T-helper 17 cell (primary cell): ENCODE results near the gene SH3PXD2A. TPM values are rescaled to one million over a fixed set of nuclear protein-coding genes. Genes with fewer than 3 reads are reported as not detected.

Source experiments
- ATAC-seq: fragments of 150-1000 bp; cut with Tn5 transposase; 2 replicates; pipeline ENCODE4 v1.10.0; 2021; ENCODE audit warnings: mild to moderate bottlenecking, moderate library complexity
- DNase-seq, 3 donors: peaks; one replicate each; pipeline versions ENCODE4 v3.0.0 to v3.0.0-alpha.2; 2020 to 2021
- H3K9me3 ChIP-seq: one replicate; pipeline ENCODE4 v1.7.0; 2013; ENCODE audit warnings: low read length, mild to moderate bottlenecking; ENCODE audit not compliant: control insufficient read depth, poor library complexity, severe bottlenecking
- H3K27ac Mint-ChIP-seq: one replicate; pipeline ENCODE4 v1.8.0; 2022; ENCODE audit warnings: mild to moderate bottlenecking, moderate library complexity, mixed read lengths
- H3K27me3 Mint-ChIP-seq: one replicate; pipeline ENCODE4 v1.8.0; 2022; ENCODE audit warnings: mixed read lengths
- H3K36me3 Mint-ChIP-seq: one replicate; pipeline ENCODE4 v1.8.0; 2022; ENCODE audit warnings: low read depth, mixed read lengths
- H3K4me1 Mint-ChIP-seq: one replicate; pipeline ENCODE4 v1.8.0; 2022; ENCODE audit warnings: mild to moderate bottlenecking, mixed read lengths
- H3K4me3 Mint-ChIP-seq: one replicate; pipeline ENCODE4 v1.8.0; 2022; ENCODE audit warnings: mild to moderate bottlenecking, moderate library complexity, mixed read lengths
- total RNA-seq, 4 donors: library from RNA in 2 of 4; stranded (reverse) in 2 of 4; gene quantifications; one replicate each; pipeline ENCODE4 v1.2.3 and lab custom pipeline; 2022 to 2026

Gene SH3PXD2A
- total RNA-seq, 2 donors from 2014 or later = 7.2 to 10.9 TPM

DNA sequence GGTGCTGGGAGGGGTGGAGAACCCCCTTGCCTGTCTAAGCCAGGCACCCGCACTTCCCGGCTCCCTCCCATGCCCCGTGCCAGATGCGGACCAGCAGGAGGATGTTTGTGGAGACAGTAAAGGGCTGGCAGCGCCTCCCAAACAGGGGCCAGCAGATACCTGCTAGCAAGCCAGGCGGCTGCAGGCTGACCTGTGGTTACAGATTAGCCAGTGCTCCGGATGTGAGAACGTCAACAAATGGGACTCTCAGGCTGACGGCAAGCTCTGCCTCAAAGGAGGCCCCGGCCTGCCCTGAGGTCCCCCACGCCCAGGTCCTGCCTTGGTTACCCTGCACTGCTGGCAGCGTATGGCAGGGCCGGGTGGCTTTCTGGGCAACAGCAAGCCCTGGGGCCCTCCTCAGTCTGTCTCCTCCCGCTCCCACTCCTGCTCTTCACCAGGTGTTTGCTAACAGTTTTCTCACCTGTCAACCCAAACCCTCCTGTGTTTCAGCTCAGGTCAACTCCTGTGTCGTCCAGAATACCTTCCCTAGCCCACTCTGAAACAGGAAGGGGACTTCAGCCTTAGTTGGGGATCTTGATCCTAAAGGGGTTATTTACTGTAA, 276.5 kb downstream of the SH3PXD2A start:
- H3K4me1 Mint-ChIP-seq = peaks cover 10% of the 10 kb centered on the region
- DNase-seq = no peak
- H3K27ac Mint-ChIP-seq = no peak overlapping the region
- no peaks in the 10 kb centered on the region for H3K9me3 ChIP-seq
- peaks cover 3% of the 10 kb centered on the region for H3K36me3 Mint-ChIP-seq
- H3K27me3 Mint-ChIP-seq = peaks cover 6% of the 10 kb centered on the region
- no peak overlapping the region for H3K4me3 Mint-ChIP-seq
- no peak for ATAC-seq

DNA sequence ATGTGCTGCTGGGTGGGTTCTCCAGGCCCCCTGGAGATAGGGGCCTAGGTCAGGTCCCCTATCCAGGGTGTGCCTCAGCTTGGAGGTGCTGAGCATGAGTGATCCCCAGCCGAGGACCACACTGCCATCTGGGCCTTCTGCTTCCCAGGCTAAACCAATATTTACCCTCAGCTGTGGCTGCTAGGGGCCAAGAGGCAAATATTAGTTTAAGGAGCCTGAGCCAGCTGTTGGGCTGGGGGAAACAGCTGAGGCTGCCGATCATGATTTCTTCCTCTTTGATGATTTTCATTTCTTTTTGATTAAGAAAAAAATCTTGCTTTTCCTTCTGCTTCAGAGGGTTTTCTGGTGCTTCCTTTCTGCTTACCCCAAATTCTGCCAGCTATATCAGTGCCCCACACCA, 278.5 kb downstream of the SH3PXD2A start:
- ATAC-seq = no peak
- H3K9me3 ChIP-seq = no peaks in the 10 kb centered on the region
- DNase-seq = no peak
- Mint-ChIP-seq H3K27me3 (peaks cover 6% of the 10 kb centered on the region), H3K4me3 (no peak overlapping the region), H3K36me3 (peaks cover 3% of the 10 kb centered on the region), H3K4me1 (peaks cover 4% of the 10 kb centered on the region), H3K27ac (no peak overlapping the region)

DNA sequence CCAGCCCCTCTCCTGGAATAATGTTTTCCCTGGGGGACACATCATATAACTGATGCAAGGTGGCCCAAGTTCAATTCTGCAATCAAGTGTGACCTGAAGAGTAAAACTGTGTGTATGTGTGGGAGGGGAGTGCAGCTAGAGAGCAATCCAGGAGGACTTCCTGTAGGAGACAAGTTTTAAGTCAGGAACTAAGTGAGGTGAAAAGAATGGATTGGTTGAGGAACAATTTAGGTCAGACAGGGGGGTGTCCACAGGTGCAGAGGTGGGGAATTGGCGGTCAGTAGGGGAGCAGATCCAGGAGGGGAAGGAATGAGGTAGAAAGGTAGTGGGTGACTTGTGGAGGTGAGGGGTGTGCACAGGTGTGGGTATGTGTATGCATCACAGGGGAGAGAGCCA, 279.3 kb downstream of the SH3PXD2A start:
- ATAC-seq = no peak
- H3K4me3 Mint-ChIP-seq = no peak overlapping the region
- peaks cover 4% of the 10 kb centered on the region for H3K4me1 Mint-ChIP-seq
- H3K36me3 Mint-ChIP-seq = peaks cover 3% of the 10 kb centered on the region
- peaks cover 6% of the 10 kb centered on the region for H3K27me3 Mint-ChIP-seq
- no peak overlapping the region for H3K27ac Mint-ChIP-seq
- no peaks in the 10 kb centered on the region for H3K9me3 ChIP-seq
- DNase-seq = no peak

DNA sequence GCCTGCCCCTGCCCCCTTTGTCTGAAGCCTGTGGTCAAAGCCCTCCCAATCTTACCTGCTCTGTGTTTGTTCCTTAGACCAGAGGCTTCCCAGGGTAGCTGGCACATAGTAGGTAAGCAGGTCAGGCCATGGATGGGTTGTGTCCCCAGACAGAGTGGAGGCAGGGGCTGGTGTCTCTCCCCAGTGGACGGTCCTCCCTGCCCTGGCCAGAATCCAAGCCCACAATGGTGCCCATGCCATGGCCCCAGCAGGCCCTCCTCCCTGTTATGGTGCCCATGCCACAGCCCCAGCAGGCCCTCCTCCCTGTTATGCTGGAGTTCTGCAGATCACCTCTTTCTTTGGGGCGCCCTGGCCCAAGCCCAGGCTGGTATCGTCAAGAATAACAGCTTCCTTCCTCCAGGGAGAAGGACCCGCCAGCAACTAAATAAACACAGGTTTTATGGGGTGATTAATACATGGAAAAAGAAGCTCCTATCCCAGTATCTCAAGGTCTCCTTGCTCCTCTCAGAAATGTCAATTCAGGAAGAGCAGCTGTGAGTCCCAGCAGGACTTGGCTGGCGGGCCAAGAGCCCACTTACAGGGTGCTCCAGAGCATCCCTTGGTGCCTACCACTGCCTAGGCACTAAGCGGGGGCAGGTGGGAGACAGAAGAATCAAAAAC, 279.8 kb downstream of the SH3PXD2A start:
- Mint-ChIP-seq H3K4me3 (no peak overlapping the region), H3K4me1 (peaks cover 4% of the 10 kb centered on the region), H3K36me3 (peaks cover 3% of the 10 kb centered on the region), H3K27ac (no peak overlapping the region), H3K27me3 (peaks cover 6% of the 10 kb centered on the region)
- H3K9me3 ChIP-seq = no peaks in the 10 kb centered on the region
- ATAC-seq (no peak), DNase-seq (no peak)

DNA sequence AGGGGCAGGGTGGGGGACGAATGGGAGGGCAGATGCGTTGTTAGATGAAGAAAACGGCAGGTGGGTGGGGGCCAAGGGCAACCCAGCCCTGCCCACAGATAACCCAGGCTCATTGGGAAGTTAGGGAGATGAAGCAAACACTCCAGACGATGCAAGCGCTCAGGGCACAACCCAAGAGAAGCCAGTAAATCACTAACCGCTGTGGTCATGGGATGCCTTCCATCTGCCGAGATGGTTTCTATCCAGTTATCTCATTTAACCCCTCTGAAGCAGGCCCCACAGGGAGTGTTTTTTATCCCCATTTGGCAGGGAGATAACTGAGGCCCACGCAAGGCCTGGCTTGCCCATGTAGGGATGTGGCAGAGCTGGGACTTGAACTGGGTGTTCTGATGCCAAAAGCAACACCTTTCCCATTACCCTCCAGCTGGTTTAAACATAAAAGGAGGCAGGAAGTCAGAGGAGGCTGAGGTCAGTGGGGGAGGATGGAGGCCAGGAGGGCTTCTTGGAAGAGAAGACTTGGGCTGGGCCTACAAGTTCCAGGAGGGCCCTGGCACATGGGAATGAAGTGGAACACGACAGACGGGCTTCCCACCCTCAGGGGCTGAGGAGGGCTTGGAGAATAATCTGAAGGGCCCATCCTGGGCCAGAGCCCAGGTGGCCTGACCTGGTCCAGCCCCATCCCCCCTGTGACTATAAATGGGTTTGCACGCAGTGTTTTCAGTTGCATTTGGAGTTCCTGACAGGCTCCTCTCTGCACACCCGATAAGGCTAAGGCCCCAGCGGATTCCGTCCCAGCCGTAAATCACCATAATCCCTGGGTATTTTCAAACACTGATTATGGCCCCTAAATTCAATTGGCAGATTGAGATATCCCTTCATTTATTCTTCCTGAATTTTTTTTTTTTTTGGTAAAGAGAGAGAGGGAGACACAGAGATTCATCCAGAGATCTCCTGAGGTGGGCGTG, 281.0 kb downstream of the SH3PXD2A start:
- H3K27me3 Mint-ChIP-seq = peaks cover 12% of the 10 kb centered on the region
- ATAC-seq = no peak

DNA sequence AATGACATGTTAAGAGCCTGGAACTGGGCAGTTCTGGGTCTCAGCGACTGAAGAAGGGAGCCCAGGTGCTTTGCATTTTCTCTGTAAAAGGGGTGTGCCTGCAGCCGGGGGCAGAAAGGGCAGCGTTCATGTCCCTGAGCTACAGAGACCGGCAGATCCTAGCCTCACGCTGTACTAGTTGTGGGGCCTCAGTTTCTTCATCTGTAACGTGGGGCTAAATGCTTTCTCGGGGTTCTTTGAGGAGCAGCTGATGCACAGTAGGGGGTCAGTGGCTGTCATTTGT, 282.2 kb downstream of the SH3PXD2A start:
- DNase-seq = no peak
- H3K27ac Mint-ChIP-seq = no peak overlapping the region
- peaks cover 3% of the 10 kb centered on the region for H3K36me3 Mint-ChIP-seq
- H3K27me3 Mint-ChIP-seq = peaks cover 20% of the 10 kb centered on the region
- peaks cover 4% of the 10 kb centered on the region for H3K4me1 Mint-ChIP-seq
- no peak overlapping the region for H3K4me3 Mint-ChIP-seq
- no peaks in the 10 kb centered on the region for H3K9me3 ChIP-seq
- ATAC-seq = no peak

More for the DNA sequence above, 281.0 kb downstream of the SH3PXD2A start:
- no peak overlapping the region for H3K4me3 Mint-ChIP-seq
- no peaks in the 10 kb centered on the region for H3K9me3 ChIP-seq
- H3K4me1 Mint-ChIP-seq = peaks cover 4% of the 10 kb centered on the region
- peaks cover 3% of the 10 kb centered on the region for H3K36me3 Mint-ChIP-seq
- DNase-seq = no peak
- no peak overlapping the region for H3K27ac Mint-ChIP-seq

DNA sequence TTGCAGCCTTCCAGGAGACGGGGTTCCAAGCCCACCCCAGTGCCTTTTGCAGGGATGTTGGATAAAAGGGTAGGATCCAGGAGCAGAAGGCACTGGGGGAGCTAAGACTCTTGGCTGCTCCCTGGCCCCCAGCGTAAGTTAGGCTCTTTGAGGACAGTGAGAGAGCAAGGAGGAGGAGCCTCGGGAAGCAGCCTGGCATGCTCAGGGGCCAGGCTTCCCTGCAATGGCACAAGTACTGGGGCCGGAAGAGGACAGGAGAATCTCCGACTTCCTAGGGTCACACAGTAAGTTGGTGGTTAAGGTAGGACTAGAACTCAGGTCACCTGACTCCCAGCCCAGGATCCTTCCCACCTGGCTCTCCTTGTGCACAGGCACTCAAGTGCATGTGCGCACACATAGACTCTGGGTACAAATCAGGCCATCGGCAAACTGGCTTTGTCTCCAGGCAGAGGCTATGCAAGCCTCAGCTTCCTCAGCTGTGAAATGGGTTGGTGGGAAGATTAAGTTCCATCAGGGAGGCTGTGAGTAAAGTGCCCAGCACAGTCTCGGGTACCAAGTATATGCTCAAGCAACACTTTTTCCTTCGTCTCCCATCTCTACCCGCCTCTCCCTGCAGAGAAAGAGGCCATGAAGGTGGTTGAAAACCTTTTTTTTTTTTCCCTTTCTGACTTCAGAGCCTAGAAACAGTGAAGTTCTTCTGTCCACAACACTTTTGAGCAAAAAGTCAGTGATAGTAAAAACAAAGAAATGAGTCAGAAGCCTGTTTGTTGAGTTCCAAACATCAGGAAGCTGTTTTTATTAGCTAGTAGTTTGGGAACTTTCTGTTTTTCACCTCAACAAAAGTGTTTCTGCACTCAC, 282.8 kb downstream of the SH3PXD2A start:
- peaks cover 24% of the 10 kb centered on the region for H3K27me3 Mint-ChIP-seq
- DNase-seq = no peak

DNA sequence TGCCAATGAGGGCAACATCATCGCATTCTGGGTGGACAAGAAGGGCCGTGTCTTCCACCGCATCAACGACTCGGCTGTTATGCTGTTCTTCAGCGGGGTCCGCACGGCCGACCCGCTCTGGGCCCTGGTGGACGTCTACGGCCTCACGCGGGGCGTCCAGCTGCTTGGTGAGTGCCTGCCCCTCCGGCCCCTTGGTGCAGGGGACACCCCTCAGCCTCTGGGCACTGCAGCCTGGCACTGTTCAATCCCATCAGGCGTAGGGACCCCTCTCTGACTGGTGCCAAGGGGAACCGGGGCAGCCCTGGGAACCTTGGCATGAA, 283.8 kb downstream of the SH3PXD2A start:
- DNase-seq (no peak), ATAC-seq (no peak)
- Mint-ChIP-seq H3K4me1 (peaks cover 4% of the 10 kb centered on the region), H3K27me3 (peaks cover 24% of the 10 kb centered on the region), H3K27ac (no peak overlapping the region), H3K4me3 (no peak overlapping the region), H3K36me3 (peaks cover 3% of the 10 kb centered on the region)
- H3K9me3 ChIP-seq = no peaks in the 10 kb centered on the region

More for the DNA sequence above, 282.8 kb downstream of the SH3PXD2A start:
- Mint-ChIP-seq H3K4me3 (no peak overlapping the region), H3K27ac (no peak overlapping the region), H3K4me1 (peaks cover 4% of the 10 kb centered on the region), H3K36me3 (peaks cover 3% of the 10 kb centered on the region)
- H3K9me3 ChIP-seq = no peaks in the 10 kb centered on the region
- ATAC-seq = no peak

DNA sequence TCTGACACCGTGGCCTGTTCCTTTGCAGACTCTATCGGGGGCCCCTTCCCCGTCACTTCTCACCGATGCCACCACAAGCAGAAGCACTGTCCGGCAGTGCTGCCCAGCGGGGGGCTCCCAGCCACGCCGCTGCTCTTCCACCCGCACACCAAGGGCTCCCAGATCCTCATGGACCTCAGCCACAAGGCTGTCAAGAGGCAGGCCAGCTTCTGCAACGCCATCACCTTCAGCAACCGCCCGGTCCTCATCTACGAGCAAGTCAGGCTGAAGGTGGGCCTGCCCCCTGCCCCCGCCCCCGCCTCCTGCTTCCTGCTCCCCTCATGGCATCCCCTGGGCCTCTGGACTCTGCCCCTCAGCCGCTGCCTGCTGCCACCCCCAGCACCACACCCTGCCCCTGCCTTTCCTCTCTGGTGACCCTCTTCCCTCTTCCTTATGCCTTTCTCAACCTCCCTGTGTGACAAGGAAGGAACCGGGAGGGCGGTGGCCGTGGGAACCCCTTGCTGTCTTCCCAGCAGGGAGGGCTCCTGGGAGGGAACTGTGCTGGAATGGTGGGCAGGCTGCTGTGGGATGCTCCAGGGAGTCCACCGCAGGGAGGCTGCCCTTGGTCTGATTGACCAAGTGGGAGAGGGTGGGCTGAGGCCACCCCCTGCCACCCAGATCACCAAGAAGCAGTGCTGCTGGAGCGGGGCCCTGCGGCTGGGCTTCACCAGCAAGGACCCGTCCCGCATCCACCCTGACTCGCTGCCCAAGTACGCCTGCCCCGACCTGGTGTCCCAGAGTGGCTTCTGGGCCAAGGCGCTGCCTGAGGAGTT, 284.3 kb downstream of the SH3PXD2A start:
- Mint-ChIP-seq H3K27ac (no peak overlapping the region), H3K27me3 (peaks cover 21% of the 10 kb centered on the region), H3K4me1 (peaks cover 2% of the 10 kb centered on the region), H3K36me3 (peaks cover under 1% of the 10 kb centered on the region), H3K4me3 (no peak overlapping the region)
- H3K9me3 ChIP-seq = no peaks in the 10 kb centered on the region
- DNase-seq (no peak), ATAC-seq (no peak)

DNA sequence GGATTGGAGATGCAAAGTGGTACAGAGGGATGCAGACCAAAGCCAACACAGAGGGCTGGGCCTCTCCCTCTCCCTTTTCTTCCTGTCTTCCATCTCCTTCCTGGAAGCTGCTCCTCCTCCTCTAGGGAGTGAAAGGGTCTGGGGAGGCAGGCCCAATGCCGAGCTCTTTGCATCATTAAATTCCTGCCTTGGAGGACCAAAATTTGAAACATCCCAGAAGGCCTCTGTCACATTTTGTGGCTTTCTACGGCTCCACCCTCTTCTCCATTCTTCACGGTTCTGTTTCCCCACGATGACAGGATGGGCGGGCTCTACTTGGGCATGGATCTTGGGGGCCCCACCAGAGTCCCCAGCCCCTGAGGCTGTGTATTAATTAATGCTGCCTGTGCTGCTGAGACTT, 285.5 kb downstream of the SH3PXD2A start:
- ATAC-seq = no peak
- Mint-ChIP-seq H3K27ac (no peak overlapping the region), H3K4me1 (peaks cover 2% of the 10 kb centered on the region), H3K27me3 (peaks cover 19% of the 10 kb centered on the region), H3K36me3 (no peaks in the 10 kb centered on the region), H3K4me3 (no peak overlapping the region)
- no peaks in the 10 kb centered on the region for H3K9me3 ChIP-seq
- DNase-seq = no peak

DNA sequence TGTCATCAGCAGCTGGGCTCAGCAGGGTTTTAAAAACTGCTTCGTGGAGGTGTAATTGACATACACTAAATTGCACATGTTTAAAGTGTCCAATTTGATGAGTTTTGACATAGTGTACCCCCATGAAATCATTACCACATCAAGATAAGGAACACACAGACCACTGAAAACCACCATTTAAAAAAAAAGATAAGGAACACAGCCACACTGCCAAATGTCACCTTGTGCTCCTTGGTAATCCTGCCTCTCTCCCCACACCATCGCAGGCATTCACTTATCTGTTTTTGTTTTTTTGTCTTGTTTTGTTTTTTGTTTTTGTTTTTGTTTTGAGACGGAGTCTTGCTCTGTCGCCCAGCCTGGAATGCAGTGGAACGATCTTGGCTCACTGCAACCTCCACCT, 286.9 kb downstream of the SH3PXD2A start:
- no peak for DNase-seq
- ATAC-seq = no peak
- no peaks in the 10 kb centered on the region for H3K9me3 ChIP-seq
- Mint-ChIP-seq H3K36me3 (no peaks in the 10 kb centered on the region), H3K27ac (no peak overlapping the region), H3K4me3 (no peak overlapping the region), H3K27me3 (peaks cover 19% of the 10 kb centered on the region), H3K4me1 (no peaks in the 10 kb centered on the region)

DNA sequence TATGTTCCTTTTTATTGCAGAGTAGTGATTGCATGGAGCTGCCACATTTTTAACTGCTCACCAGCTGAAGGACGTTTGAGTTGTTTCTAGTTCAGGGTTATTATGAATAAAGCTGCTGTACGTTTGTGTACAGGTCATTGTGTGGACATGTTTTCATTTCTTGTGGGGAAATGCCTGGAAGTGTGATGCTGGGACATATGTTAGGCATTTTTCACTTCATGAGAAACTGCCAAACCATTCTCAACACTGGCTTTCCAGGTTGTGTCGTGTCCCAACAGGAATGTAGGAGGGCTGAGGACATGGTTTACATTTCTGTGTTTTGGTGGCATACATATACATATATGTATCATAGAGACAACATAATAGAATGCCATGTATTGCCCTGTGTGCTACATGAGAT, 288.8 kb downstream of the SH3PXD2A start:
- no peaks in the 10 kb centered on the region for H3K4me1 Mint-ChIP-seq
- no peak for DNase-seq
- no peak overlapping the region for H3K4me3 Mint-ChIP-seq
- ATAC-seq = no peak
- H3K27me3 Mint-ChIP-seq = peaks cover 24% of the 10 kb centered on the region
- H3K9me3 ChIP-seq = no peaks in the 10 kb centered on the region
- no peaks in the 10 kb centered on the region for H3K36me3 Mint-ChIP-seq
- no peak overlapping the region for H3K27ac Mint-ChIP-seq
